CD4-positive, alpha-beta T cell treated with Interferon gamma for 1 hour (primary cell): ENCODE results near the gene POU5F1.
"Not testable (repeated sequence)": the region's sequence is repeated elsewhere in the genome, so short reads cannot be mapped to it uniquely, and the experiment has no call there.

Experiments used
- DNase-seq: peaks from one replicate; pipeline ENCODE4 v3.0.0-alpha.2; 2020

Gene POU5F1

GRCh38 chr6:31165064-31165832, 5.2 kb downstream of the POU5F1 start:
- not testable (repeated sequence) for DNase-seq

GRCh38 chr6:31164475-31165063, 5.9 kb downstream of the POU5F1 start:
- not testable (repeated sequence) for DNase-seq

GRCh38 chr6:31163922-31164321, 6.6 kb downstream of the POU5F1 start:
- DNase-seq, result no peak

- no peak for DNase-seq
Observed at GRCh38 chr6:31162463-31163165, 7.9 kb downstream of the POU5F1 start.

- DNase-seq, result no peak
Observed at GRCh38 chr6:31161216-31162126, 9.0 kb downstream of the POU5F1 start.

GRCh38 chr6:31158863-31159855, 11.3 kb downstream of the POU5F1 start:
- no peak for DNase-seq

- peak; percentile 99 for DNase-seq
Observed at GRCh38 chr6:31158140-31158862, 12.2 kb downstream of the POU5F1 start, which contains the start of gene TCF19. TCF19 (plus strand) TSS chr6:31158589; CDS start chr6:31159470, 881 bp downstream.

GRCh38 chr6:31157513-31158139, 12.9 kb downstream of the POU5F1 start, which contains the start of gene CCHCR1:
CCHCR1 (minus strand) TSS chr6:31157802; CDS start chr6:31157600, 202 bp downstream.
- DNase-seq, result no peak

- no peak for DNase-seq
Observed at GRCh38 chr6:31156641-31157040, 13.8 kb downstream of the POU5F1 start.

- DNase-seq, result no peak
Observed at GRCh38 chr6:31154436-31154835, 16.0 kb downstream of the POU5F1 start.

GRCh38 chr6:31152781-31153180, 17.7 kb downstream of the POU5F1 start:
- DNase-seq, result no peak

- no peak for DNase-seq
Observed at GRCh38 chr6:31149827-31150447, 20.5 kb downstream of the POU5F1 start.

- DNase-seq, result no peak
Observed at GRCh38 chr6:31145386-31145785, 25.1 kb downstream of the POU5F1 start.

GRCh38 chr6:31144970-31145340, 25.5 kb downstream of the POU5F1 start:
- no peak for DNase-seq

GRCh38 chr6:31144296-31144969, 26.0 kb downstream of the POU5F1 start:
- no peak for DNase-seq

GRCh38 chr6:31143148-31143547, 27.3 kb downstream of the POU5F1 start:
- no peak for DNase-seq

- DNase-seq, result no peak
Observed at GRCh38 chr6:31142361-31142761, 28.1 kb downstream of the POU5F1 start.

- no peak for DNase-seq
Observed at GRCh38 chr6:31140643-31141042, 29.8 kb downstream of the POU5F1 start.

GRCh38 chr6:31139599-31139998, 30.9 kb downstream of the POU5F1 start:
- DNase-seq, result no peak
